IPS-NIHi7 (cell line): ENCODE measurements around the gene GCH1.
"Not testable (repeated sequence)": the region's sequence is repeated elsewhere in the genome, so short reads cannot be mapped to it uniquely, and the experiment has no call there.

Experiments used
- DNase-seq: peaks from one replicate; pipeline ENCODE4 v3.0.0; 2012; ENCODE audit warnings: mixed read lengths; ENCODE audit errors: extremely low spot score

GCH1 gene

DNA sequence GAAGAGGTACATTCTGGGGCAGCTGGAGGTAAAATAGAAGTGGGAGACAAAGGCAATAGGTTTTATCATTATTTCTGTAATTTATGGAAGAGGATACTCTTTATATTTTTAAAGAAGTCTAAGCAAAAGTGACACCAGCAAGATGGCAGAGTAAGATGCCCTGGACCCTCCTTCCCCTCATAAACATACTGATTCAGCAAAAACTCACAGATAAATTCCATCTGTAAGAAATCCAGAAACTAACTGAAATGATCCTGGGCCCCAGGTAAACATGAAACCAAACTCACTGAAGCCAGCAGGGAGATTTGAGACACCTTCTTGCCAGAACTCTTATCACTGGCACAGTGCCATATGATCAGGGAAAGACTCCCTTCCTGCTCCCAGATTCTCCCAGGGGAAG lies 79.9 kb downstream of the GCH1 start:
- DNase-seq, result no peak

DNA sequence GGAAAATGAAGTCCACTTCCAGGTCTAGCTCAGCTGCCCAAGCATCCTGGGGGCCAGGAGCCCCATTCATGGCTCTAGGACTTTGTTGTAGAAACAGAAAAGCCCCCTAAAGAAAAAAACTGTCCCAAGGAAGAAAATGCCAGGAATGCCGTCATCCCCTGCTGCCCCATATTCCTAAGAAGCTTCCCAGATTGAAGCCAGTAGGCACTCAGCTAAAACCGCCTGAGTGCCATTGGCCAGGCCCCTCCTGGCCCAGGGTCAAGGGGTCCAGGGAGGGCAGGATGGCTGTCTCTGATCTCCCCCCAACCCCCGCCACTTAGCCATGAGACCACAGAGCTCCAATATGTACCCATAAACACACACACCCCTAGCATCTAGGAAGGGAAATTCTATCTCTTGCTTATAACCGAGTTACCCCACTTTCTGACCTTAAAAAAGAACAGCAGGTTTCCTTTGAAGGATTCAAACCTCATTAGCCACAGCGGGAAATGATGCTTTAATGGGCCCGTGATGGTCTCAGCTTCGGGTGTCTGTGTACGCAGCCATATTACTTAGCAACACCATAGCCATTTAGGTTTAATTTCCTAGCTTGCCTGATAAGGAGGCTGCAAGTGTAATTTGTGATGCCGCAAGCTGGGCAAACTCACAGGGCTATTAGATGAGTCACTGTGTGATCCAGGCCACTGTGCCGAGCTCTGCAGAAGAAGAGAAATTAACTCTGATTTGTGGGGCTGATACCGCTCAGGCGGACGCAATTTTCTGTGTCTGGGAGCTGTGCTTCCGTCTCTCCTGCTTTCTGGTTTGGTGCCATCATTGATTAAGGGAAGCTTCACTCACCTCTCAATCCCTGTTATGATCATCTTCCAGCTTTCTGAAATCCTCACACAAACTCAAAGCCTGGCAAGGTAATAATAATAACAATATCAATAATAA lies 84.2 kb downstream of the GCH1 start:
- no peak for DNase-seq

DNA sequence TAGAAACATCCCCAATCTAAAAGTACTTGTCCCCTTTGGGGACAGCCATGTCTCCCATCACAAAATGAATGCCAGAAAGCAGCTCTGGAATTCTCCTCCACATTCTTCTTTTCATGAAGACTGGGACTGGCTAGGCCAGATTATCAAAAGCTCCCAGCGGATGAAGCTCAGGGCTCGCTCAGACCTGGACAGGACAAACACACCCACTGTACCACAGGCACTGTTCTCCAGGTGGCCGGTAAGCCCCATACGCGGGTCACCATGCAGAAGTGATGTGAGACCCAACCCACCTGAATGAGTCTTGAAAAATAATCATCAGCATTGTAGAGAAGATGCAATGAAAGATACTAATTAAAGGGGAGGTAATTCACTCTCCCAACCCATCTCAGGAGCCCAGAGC lies 85.1 kb downstream of the GCH1 start:
- DNase-seq, result no peak

DNA sequence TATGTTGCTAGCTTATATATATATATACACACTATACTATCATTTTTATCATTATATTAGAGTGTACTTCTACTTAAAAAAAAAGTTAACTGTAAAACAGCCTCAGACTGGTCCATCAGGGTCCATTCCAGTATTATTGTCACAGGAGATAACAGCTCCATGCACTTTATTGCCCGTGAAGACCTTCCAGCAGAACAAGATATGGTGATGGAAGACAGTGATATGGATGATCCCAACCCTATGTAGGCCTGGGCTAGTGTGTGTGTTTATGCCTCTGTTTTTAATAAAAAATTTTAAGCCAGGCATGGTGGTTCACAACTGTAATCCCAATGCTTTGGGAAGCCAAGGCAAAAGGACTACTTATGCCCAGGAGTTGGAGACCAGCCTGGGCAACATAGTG lies 86.2 kb downstream of the GCH1 start:
- no peak for DNase-seq

DNA sequence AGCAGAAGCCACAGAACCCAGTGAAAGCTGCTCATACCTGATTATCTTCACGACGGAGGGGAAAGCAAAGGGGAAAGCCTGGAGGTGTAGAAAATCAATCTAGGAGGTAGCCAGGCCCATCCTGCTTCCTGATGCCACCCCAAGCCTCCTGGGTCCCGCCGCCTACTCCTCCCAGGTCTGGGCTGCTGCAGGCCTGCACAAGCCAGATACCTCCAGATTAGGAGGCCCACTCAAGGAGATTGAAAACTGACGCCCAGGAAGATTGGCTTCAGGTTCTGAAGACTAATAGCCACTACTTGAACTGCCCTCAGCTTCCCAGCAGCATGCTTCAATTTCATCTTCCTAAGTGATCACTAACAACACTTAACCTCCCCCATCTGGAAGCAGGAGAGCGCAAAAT lies 87.1 kb downstream of the GCH1 start:
- no peak for DNase-seq

DNA sequence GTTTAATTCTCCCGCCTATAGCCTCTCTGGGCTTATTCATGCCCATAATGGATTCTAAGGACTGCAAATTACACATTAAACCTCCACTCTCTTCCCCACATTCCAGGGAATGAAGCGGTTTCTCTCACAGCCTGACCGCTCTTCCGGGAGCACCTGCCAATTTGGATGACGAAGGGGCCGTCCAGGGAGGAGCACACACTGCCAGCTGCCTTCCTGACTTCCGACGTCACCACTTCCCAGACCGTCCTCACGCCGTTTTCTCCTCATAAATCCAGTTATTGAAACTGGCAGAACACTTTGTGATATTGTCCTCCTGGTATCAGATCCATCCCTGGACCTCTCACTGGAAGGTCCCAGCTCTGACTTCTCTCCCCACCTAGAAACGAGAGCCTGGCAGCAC lies 87.6 kb downstream of the GCH1 start:
- no peak for DNase-seq

DNA sequence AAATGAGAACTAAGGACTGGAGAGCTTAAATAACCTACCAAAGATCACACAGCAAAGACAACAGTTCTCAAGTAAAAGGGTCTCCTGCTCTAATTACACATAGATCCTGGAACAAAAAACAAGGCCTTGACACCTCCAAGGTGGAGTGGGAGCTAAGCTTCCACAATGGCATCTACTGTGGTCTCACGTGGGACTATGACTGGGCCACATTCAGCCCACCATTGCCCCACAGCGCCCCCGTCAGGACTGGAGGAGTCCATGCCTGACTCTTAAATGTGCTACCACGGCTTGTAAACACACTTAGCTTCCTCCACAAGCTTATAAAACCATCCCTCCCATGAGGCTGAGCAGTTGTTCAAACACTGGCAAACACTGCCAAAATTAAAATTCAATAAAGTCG lies 88.5 kb downstream of the GCH1 start:
- peak; percentile 51 for DNase-seq

DNA sequence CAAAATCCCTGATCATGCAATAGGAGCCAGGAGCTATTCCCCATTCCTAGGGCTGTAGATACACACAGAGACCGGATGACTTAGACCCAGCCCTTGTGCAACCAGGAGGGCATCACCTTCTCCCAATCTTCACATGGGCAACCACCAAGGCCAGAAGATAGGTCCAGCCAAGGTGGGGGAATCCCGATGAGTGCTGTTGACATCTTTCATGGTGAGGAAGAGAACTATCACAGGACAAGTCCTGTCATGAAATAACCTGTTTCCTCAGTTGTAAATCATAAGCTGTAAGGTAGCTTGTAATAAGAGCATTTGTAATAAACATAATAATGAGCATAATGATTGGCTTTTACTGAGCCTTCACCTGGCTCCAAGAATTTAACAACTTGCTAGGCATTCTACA lies 89.5 kb downstream of the GCH1 start:
- no peak for DNase-seq

DNA sequence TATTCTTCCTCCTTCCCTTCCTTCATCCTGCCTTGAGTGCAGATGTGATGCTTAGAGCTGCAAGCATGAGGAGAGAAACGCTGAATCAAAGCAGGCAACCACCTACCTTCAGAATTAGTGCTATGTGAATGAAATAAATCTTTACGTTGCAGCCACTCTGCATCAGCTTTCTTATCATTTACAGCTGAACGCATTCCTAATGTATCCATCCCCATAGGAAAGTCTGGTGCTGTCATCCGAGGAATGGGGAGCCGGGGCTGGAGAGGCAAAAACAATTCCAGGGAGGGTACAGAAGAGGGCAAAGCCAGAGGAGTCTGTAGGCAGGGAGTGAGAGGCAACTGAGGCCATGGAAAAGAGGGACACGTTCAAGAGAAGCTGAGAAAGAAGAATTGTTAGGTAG lies 90.0 kb downstream of the GCH1 start:
- DNase-seq, result no peak

DNA sequence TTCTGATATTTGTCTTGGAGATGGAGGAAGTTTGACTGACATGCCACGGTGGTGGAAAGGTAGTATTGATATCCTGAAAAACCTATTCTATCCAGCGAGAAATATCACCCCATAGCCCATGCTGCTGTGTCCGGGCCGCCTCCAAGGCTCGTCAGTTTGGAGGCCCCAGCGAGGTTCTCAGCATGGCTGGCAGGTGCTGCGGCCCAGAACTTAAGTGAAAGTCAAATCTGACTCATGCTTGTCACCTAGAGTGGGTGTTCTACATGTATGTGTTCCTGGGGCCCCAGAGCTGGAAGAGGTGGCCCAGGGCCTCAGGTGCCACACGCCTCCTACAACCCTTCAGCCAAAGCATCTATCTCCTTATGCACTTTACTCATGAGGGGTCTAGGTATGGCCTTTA lies 92.9 kb downstream of the GCH1 start:
- DNase-seq, result no peak

DNA sequence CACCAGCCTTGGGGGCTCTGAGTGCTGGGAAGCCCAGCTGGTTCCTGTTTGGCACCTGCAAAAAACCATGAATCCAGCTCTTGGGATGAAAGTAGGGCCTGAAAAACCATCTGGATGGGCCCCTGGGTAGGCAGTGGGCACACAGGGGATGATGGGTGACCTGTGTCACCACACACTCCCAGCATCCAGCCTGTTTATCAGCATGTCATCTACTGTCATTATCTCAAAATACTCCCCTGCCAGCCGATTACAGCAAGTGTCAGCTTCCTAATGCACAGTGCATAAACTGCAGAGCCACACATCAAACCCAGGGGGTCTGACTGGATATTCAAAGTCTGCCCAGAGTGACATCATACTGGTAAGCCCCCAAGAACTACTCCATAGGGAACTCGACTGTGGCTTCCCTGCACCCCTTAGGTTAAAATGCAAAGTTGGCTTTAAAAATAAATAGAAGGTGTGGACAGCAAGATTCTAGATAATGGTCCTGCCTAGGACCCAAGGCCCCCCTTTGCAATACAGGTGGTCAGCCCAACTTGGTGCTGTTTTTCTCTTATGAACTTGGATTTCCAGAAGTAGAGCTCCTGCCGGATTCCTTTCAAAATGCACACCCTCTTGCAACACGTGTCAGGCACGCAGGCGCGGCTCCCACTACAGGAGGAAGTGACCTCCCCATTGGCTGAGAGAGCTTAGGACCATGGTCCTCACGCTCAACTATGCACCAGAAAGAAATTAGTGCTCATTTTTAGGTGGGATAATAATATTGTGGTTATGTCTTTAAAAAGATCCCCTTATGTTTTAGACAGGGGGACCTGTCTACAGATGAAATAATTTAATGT lies 94.1 kb downstream of the GCH1 start:
- no peak for DNase-seq

DNA sequence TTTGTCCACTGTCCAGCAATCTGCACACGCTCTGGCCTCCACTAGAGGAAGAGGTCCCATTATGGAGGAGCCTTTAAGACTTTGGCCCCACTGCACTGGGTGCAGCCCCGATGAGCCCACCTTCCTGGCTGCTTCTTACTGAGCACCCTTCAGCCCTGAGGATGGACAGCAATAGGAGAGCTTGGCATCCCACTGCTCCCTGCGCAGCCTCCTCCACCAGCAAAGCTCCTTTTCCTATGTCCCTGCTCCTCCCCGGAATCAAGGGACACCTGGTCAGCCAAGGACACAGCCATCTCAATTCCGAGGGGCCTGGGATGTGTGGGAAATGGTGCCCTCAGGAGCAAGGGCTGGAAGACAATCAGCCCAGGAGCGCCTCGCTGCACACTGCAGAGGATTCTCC lies 94.7 kb downstream of the GCH1 start:
- DNase-seq, result no peak

DNA sequence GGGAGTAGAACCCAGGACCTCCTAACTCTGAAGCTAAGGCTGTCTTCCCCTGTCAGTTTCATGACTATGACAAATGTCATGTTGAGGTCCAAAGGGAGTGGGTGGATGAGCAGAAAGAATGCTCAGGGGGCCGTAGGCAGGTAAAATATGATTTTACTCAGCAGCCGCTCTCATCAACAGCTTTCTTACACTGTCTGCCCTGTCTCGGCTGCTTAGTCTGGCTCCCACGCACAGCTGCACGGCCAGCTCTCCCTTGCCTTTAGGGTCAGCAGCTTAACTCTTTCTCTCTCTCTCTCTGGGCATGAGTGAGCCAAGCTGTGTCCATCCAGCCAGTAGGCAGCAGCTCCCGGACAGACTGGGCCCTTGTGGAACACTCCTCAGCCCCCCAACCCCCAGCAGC lies 95.2 kb downstream of the GCH1 start:
- no peak for DNase-seq

DNA sequence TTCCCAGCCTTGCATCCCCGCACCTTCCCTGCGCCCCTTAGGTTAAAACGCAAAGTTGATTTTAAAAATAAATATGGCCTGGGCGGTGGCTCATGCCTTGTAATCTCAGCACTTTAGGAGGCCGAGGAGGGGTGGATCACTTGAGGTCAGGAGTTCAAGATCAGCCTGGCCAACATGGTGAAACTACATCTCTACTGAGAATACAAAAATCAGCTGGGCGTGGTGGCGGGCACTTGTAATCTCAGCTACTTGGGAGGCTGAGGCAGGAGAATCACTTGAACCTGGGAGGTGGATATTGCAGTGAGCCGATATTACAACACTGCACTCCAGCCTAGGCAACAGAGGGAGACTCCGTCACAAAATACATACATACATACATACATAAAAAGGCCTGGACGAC lies 96.0 kb downstream of the GCH1 start:
- no peak for DNase-seq

DNA sequence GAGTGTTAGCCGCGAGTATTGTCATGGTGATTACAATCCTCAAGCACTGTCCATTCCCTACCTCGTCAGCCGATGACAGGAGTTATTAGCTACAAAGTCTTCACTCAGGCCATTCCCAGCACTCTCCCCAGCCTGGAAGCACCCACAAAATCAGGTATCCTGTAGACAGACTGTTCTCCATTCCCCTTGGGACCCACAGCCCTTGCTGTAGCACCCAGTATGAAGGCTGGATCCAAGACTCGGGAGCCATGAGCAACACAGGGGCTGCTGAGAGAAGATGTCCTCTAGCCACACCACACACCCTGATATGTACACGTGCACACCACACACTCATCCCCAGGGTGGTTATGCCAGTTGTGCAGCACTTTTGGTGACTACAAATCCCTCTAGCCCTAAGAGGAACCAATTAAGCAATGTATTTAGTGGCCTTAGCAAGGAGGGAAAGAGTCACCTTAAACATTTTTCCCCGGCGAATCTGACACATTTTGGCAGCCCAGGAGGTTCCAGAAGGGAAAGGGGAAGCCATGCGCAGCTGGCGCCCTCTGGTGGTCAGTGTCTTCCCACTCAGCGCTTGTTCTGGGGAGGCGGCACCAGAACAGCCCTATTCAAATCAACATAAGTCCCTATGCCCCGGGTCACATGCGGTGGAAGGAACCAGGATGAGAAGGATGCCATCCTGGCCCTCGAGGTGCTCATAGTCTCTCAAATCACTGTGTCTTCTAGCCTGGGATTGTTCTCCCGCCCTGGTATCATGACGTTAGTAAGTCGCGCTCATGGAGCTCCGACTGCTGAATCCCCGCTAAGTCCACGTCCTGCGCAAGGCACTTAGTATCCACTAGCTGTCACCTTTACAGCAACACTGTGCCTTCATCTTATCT lies 96.9 kb downstream of the GCH1 start:
- peak; percentile 93 for DNase-seq

DNA sequence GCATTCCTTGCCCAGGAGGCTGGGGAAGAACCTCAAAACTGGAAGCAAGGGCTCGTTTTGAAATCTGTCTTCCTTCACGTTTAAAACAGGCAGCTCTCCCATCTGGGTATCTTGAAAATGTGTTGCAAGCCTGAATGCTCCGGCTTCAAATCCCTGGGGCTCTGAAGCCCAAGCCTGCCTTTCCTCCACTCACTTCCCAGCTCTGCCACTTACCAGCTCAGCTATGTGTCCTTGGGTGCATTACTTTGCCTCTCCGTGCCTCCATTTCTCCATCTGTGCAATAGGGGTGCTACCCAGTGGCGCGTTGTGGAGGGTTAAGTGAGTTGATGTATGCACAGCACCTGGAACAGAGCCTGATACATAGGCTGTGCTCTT lies 97.6 kb downstream of the GCH1 start:
- DNase-seq, result no peak

DNA sequence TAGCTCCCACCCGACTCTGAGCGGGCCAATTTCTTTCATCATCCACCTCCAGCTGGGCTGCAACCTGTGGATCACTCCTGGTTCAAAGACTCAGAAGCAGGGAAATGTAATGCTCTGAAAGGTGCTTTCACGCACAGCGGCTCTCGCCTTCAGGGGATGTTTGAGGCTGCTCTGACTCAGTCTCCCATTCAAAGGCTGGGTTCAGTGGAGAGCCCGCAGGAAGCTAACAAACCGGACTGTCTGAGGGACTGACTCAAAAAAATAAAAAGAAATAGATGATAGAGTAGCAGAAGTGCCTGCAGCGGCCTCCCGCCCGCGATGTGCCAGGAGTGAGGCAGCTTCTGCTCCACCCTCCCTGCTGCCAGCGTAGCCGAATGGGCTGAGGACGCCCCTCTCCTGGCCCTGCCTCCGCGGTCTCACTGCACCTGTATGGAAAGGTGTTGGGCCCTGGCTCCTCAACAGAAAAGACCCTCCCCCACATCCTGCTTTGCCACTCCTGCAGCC lies 98.0 kb downstream of the GCH1 start:
- peak; percentile 35 for DNase-seq

DNA sequence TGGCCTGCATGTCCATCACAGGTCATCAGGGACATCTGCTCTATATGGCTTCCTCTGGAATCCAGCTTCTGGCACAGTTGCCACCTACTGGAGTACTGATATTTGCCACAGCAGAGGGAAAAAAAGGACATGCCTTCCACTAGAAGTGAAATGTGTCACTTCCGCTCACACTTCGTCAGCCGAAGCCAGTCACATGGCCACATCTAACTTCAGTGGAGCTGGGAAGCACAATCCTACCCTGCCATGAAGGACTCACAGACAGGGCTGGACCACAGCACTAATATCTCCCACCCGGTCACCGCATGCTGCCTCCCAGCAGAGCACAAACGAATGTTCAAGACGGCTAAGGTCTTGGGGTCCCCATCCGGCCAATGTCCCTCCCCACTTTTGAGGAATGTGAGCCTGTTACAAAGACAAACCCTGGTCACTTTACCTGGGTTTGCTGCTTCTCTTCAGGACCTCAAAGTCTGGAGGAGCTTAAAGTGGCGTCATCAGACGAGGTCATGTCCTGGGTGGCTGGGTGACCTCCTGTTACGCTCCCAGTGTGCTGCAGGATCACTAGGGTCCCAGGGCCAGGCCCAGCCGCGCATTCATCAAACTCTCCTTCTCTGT lies 98.6 kb downstream of the GCH1 start:
- DNase-seq, result no peak

DNA sequence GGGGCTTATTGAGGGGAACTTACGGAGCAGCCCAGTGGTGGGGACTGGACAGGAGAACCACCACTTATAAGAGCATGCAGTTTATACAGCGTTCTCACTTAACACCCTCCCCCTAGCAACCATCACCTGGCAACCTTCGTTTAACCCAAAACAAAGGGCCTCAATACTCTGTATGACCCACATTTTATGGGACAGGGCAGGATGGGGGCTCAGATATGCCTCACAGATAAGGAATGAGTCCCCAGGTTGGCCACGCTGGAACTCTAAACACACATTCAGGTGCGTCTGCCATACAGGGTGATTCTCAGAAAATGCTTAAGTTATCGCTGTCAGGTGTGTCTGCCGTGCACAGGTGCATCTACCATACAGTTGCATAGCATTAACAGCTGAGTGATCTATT lies 99.2 kb downstream of the GCH1 start:
- DNase-seq, result no peak

DNA sequence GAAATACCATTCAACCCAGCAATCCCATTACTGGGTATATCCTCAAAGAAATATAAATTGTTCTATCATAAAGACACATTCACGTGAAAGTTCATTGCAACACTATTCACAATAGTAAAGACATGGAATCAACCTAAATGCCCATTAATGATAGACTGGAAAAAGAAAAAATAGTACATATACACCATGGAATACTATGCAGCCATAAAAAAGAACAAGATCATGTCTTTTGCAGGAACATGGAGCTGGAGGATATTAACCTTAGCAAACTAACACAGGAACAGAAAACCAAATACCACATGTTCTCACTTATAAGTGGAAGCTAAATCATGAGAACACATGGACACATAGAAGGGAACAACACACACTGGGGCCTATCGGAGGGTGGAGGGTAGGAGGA lies 101.1 kb downstream of the GCH1 start:
- not testable (repeated sequence) for DNase-seq

DNA sequence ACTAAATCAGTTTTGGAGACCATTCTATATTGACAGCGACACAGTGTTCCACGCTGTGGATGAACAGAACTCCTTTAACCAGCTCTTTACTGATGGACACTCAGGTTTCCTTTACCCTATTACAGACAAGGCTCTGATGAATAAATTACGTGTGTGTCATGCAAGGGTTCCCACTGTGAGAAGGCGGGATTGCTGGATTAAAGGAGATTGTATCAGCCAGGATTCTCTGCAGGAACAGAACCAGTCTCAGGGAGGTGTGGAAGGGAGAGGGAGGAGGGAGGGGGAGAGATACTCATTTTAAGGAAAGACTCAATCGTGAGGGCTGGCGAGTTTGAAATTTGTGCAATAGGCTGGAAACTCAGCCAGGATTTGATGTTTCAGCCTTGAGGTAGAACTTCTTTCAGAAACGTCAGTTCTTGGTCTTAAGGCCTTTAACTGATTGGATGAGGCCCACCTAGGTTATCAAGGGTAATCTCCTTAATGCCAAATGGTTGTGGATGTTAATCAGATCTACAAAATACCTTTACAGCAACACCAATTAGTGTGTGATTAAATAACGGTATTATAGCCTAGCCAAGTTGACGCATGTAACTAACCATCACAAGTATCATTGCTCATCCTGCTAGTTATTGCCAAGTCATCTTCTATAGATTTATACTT lies 104.0 kb downstream of the GCH1 start:
- DNase-seq, result no peak
